ENCODE results near the gene ZNF653.

GRCh38 chr19:11481534-11482383 is 23.9 kb downstream of the ZNF653 start:
- TF ChIP-seq CTCF (conservative IDR thresholded peaks at IDR 0.05; ENCODE audit: low read length) (no peak), EZH2phosphoT487 (IDR thresholded peaks at IDR 0.05; ENCODE audit: borderline replicate concordance, low read depth, low read length) (no peak)

All from OCI-LY7 (cell line).